ENCODE results near the gene HOXD13. TPM values are rescaled to one million over a fixed set of nuclear protein-coding genes. Genes with fewer than 3 reads are reported as not detected.

HOXD13 gene
- total and polyA plus RNA-seq, 2 of the 8 experiments (the other 6 are each of a cell fraction or from before 2014, with no cell fraction given), result not detected

GRCh38 chr2:176081837-176082524, 10.5 kb upstream of the HOXD13 start:
- Histone ChIP-seq H2BK12ac (ENCODE audit: low read depth, low read length) (0 out of 2 replicates have a peak overlapping the region, but pooled peaks have one; percentile 3), H3K36me3 (ENCODE audit: control insufficient read depth in 2 of 4, insufficient read depth in 4 of 4, low read length in 3 of 4) (peaks cover 0 to 5% (median 0%) of the 10 kb centered on the region in 4 experiments; a peak in 1 of 8 replicates), H2BK20ac (ENCODE audit: low read length) (no peak overlapping the region), H4K5ac (ENCODE audit: insufficient read length, low read depth, low read length) (no peak overlapping the region), H3K9me3 (ENCODE audit: insufficient read depth in 2 of 2, low read depth in 1 of 2, low read length in 1 of 2) (no peaks in the 10 kb centered on the region; a peak in 1 of 4 replicates), H3K4me2 (ENCODE audit: insufficient read depth in 1 of 2, low read depth in 2 of 2, low read length in 2 of 2) (peak overlapping the region; percentile 41 to 50; a peak in 3 of 4 replicates), H3K14ac (ENCODE audit: insufficient read length) (no peak overlapping the region), H3K27me3 (replicated peaks in 1 of 4; ENCODE audit: control insufficient read depth in 3 of 4, extremely low read depth in 1 of 4, insufficient read depth in 3 of 4, low read length in 3 of 4) (peaks cover 84 to 98% (median 92%) of the 10 kb centered on the region in 4 experiments), H3K27ac (ENCODE audit: low read depth, low read length) (no peak overlapping the region), H3K79me1 (ENCODE audit: low read depth, low read length) (no peaks in the 10 kb centered on the region), H2AK5ac (ENCODE audit: low read depth, low read length) (no peak overlapping the region), H2AFZ (ENCODE audit: low read length) (no peak overlapping the region), H4K20me1 (replicated peaks in 1 of 2; ENCODE audit: control insufficient read depth in 1 of 2, insufficient read depth in 2 of 2, low read length in 2 of 2) (peaks cover 11 to 20% of the 10 kb centered on the region in 2 experiments), H3K79me2 (ENCODE audit: control insufficient read depth in 1 of 2, insufficient read depth in 2 of 2, low read length in 2 of 2) (no peaks in the 10 kb centered on the region), H3K4me3 (ENCODE audit: extremely low read depth in 1 of 4, insufficient read depth in 2 of 4, low read depth in 3 of 4, low read length in 4 of 4) (peak overlapping the region in 1 of 4 experiments; percentile 4; a peak in 1 of 8 replicates), H3K9ac (replicated peaks in 1 of 4; ENCODE audit: extremely low read depth in 1 of 4, low read depth in 3 of 4, low read length in 3 of 4) (no peak overlapping the region), H3K4ac (replicated peaks; ENCODE audit: insufficient read length, low read depth, low read length) (no peak overlapping the region), H4K8ac (ENCODE audit: extremely low read depth, insufficient read depth, low read length) (peak overlapping the region; percentile 28; the same call in 1 of the 2 replicates), H2BK120ac (replicated peaks; ENCODE audit: low read depth, low read length) (no peak overlapping the region), H2BK15ac (ENCODE audit: low read length) (no peak overlapping the region), H3K23ac (ENCODE audit: insufficient read length) (no peak overlapping the region), H3K18ac (ENCODE audit: extremely low read depth, low read length) (no peak overlapping the region), H3K56ac (replicated peaks; ENCODE audit: insufficient read length, low read depth, low read length) (no peak overlapping the region), H3K4me1 (replicated peaks in 1 of 4; ENCODE audit: control insufficient read depth in 3 of 4, insufficient read depth in 4 of 4, low read length in 3 of 4) (peaks cover 0 to 29% (median 13%) of the 10 kb centered on the region in 4 experiments; a peak in 5 of 7 replicates), H4K91ac (replicated peaks; ENCODE audit: insufficient read length, low read length) (no peak overlapping the region), H3K23me2 (ENCODE audit: low read depth, low read length) (peaks cover 6% of the 10 kb centered on the region; the same call in 1 of the 2 replicates), H2BK5ac (ENCODE audit: low read depth, low read length) (no peak overlapping the region)
- POLR2A ChIA-PET (ENCODE audit: partially characterized antibody), result interaction anchor here (1.8 kb wide), 1 partner anchor 12 kb away, joined by 7 read pairs; no protein-coding TSS in a partner anchor
- FAIRE-seq, result no peak
- peak in 1 of 2 experiments; percentile 68 for DNase-seq (ENCODE audit: low read depth in 1 of 2, low spot score in 2 of 2)
- WGBS, 2 experiments (ENCODE audit: extremely low coverage in 1 of 2, insufficient coverage in 1 of 2, insufficient read length in 1 of 2, insufficient replicate concordance in 2 of 2, low coverage in 1 of 2, low lambda C conversion rate in 2 of 2, missing lambda C conversion rate in 1 of 2), result 5% methylated on average over 60 of the region's 62 CpGs; no CpG with 5 or more reads in 1 of the 2 experiments
- CTCF ChIA-PET (ENCODE audit: partially characterized antibody), result interaction anchor here (0.7 to 7.8 kb wide), 16 partner anchors 7 to 714 kb away, joined by 3 to 130 read pairs (median 5); partner anchors contain the start of genes HOXD12 and HOXD13
- TF ChIP-seq SRF (IDR thresholded peaks at IDR 0.05; ENCODE audit: low read depth, low read length) (no peak), CHD2 (IDR thresholded peaks at IDR 0.05; ENCODE audit: low read length) (no peak), RAD21 (IDR thresholded peaks at IDR 0.05 in 1 of 2, conservative IDR thresholded peaks at IDR 0.05 in 1 of 2; ENCODE audit: low read depth in 2 of 2, low read length in 2 of 2) (no peak), RNF2 (IDR thresholded peaks at IDR 0.05; ENCODE audit: borderline replicate concordance, low read depth, low read length, missing control alignments, poor library complexity, severe bottlenecking) (peak; percentile 66), CBX8 (IDR thresholded peaks at IDR 0.05; ENCODE audit: borderline replicate concordance, low read depth, low read length) (peak; percentile 28), ATF3 (IDR thresholded peaks at IDR 0.05; ENCODE audit: insufficient read depth, low read depth, low read length) (no peak)
- TF ChIP-seq, protein P1, sequence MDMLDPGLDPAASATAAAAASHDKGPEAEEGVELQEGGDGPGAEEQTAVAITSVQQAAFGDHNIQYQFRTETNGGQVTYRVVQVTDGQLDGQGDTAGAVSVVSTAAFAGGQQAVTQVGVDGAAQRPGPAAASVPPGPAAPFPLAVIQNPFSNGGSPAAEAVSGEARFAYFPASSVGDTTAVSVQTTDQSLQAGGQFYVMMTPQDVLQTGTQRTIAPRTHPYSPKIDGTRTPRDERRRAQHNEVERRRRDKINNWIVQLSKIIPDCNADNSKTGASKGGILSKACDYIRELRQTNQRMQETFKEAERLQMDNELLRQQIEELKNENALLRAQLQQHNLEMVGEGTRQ (IDR thresholded peaks at IDR 0.05; ENCODE audit: low read length), result no peak
- TF ChIP-seq, protein P2, sequence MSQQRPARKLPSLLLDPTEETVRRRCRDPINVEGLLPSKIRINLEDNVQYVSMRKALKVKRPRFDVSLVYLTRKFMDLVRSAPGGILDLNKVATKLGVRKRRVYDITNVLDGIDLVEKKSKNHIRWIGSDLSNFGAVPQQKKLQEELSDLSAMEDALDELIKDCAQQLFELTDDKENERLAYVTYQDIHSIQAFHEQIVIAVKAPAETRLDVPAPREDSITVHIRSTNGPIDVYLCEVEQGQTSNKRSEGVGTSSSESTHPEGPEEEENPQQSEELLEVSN (IDR thresholded peaks at IDR 0.05), result no peak

Data from H1 (cell line).